Measurements from ENCODE around the gene TRIM71. TPM values are rescaled to one million over a fixed set of nuclear protein-coding genes. Genes with fewer than 3 reads are reported as not detected.

TRIM71 gene
- total RNA-seq, 1 donor from 2014 or later, result 74.0 TPM

- peaks cover 49% of the 10 kb centered on the region for H3K4me1 Mint-ChIP-seq (ENCODE audit: unreplicated experiment)
- DNase-seq (ENCODE audit: low spot score), result no peak
These were observed 54.9 kb downstream of the TRIM71 start for GRCh38 chr3:32872487-32873382.

GRCh38 chr3:32873531-32874130 is 55.8 kb downstream of the TRIM71 start:
- H3K9me3 Mint-ChIP-seq (ENCODE audit: unreplicated experiment), result no peaks in the 10 kb centered on the region
- peaks cover 5% of the 10 kb centered on the region for H3K27me3 Mint-ChIP-seq (ENCODE audit: unreplicated experiment)
- H3K4me3 Mint-ChIP-seq (ENCODE audit: unreplicated experiment), result no peak overlapping the region
- H3K36me3 Mint-ChIP-seq (ENCODE audit: low read depth, unreplicated experiment), result peaks cover 16% of the 10 kb centered on the region
- H3K27ac Mint-ChIP-seq (ENCODE audit: unreplicated experiment), result no peak overlapping the region
- no peak for TF ChIP-seq CTCF (IDR thresholded peaks at IDR 0.05; ENCODE audit: unreplicated experiment)
- H3K4me1 Mint-ChIP-seq (ENCODE audit: unreplicated experiment), result peaks cover 40% of the 10 kb centered on the region
- no peak for DNase-seq (ENCODE audit: low spot score)

More at GRCh38 chr3:32872487-32873382, 54.9 kb downstream of the TRIM71 start:
- H3K27me3 Mint-ChIP-seq (ENCODE audit: unreplicated experiment), result peaks cover 5% of the 10 kb centered on the region
- TF ChIP-seq CTCF (IDR thresholded peaks at IDR 0.05; ENCODE audit: unreplicated experiment), result no peak
- H3K4me3 Mint-ChIP-seq (ENCODE audit: unreplicated experiment), result no peak overlapping the region
- H3K36me3 Mint-ChIP-seq (ENCODE audit: low read depth, unreplicated experiment), result peaks cover 13% of the 10 kb centered on the region
- no peaks in the 10 kb centered on the region for H3K9me3 Mint-ChIP-seq (ENCODE audit: unreplicated experiment)
- peak overlapping the region; percentile 16 for H3K27ac Mint-ChIP-seq (ENCODE audit: unreplicated experiment)

GRCh38 chr3:32876920-32877319 is 59.1 kb downstream of the TRIM71 start:
- peaks cover 16% of the 10 kb centered on the region for H3K36me3 Mint-ChIP-seq (ENCODE audit: low read depth, unreplicated experiment)
- H3K4me1 Mint-ChIP-seq (ENCODE audit: unreplicated experiment), result peaks cover 13% of the 10 kb centered on the region
- no peak for DNase-seq (ENCODE audit: low spot score)
- peaks cover 3% of the 10 kb centered on the region for H3K27me3 Mint-ChIP-seq (ENCODE audit: unreplicated experiment)
- no peak overlapping the region for H3K4me3 Mint-ChIP-seq (ENCODE audit: unreplicated experiment)
- H3K27ac Mint-ChIP-seq (ENCODE audit: unreplicated experiment), result no peak overlapping the region
- no peak for TF ChIP-seq CTCF (IDR thresholded peaks at IDR 0.05; ENCODE audit: unreplicated experiment)
- no peaks in the 10 kb centered on the region for H3K9me3 Mint-ChIP-seq (ENCODE audit: unreplicated experiment)

GRCh38 chr3:32877598-32877997 is 59.8 kb downstream of the TRIM71 start:
- Mint-ChIP-seq H3K36me3 (ENCODE audit: low read depth, unreplicated experiment) (peaks cover 16% of the 10 kb centered on the region), H3K27ac (ENCODE audit: unreplicated experiment) (no peak overlapping the region), H3K9me3 (ENCODE audit: unreplicated experiment) (no peaks in the 10 kb centered on the region), H3K4me3 (ENCODE audit: unreplicated experiment) (peak overlapping the region; percentile 52), H3K27me3 (ENCODE audit: unreplicated experiment) (peaks cover 3% of the 10 kb centered on the region), H3K4me1 (ENCODE audit: unreplicated experiment) (peaks cover 6% of the 10 kb centered on the region)
- TF ChIP-seq CTCF (IDR thresholded peaks at IDR 0.05; ENCODE audit: unreplicated experiment), result no peak
- DNase-seq (ENCODE audit: low spot score), result no peak

- H3K4me3 Mint-ChIP-seq (ENCODE audit: unreplicated experiment), result no peak overlapping the region
- no peak for TF ChIP-seq CTCF (IDR thresholded peaks at IDR 0.05; ENCODE audit: unreplicated experiment)
- peaks cover 26% of the 10 kb centered on the region for H3K4me1 Mint-ChIP-seq (ENCODE audit: unreplicated experiment)
- H3K27me3 Mint-ChIP-seq (ENCODE audit: unreplicated experiment), result peaks cover 9% of the 10 kb centered on the region
- no peak for DNase-seq (ENCODE audit: low spot score)
- no peak overlapping the region for H3K27ac Mint-ChIP-seq (ENCODE audit: unreplicated experiment)
- H3K9me3 Mint-ChIP-seq (ENCODE audit: unreplicated experiment), result no peaks in the 10 kb centered on the region
- peaks cover 16% of the 10 kb centered on the region for H3K36me3 Mint-ChIP-seq (ENCODE audit: low read depth, unreplicated experiment)
These were observed 62.4 kb downstream of the TRIM71 start for GRCh38 chr3:32880225-32880624.
